DMS53 treated with DMSO at 0.1 percent for 48 hours (cell line): Measurements from ENCODE around the gene SCAMP1.
"Not testable (repeated sequence)": the region's sequence is repeated elsewhere in the genome, so short reads cannot be mapped to it uniquely, and the experiment has no call there.

Source experiments
- DNase-seq: peaks from one replicate; lab custom pipeline; 2025; ENCODE audit not compliant: unreplicated experiment; lab: John Stamatoyannopoulos, UW

Gene SCAMP1

DNA sequence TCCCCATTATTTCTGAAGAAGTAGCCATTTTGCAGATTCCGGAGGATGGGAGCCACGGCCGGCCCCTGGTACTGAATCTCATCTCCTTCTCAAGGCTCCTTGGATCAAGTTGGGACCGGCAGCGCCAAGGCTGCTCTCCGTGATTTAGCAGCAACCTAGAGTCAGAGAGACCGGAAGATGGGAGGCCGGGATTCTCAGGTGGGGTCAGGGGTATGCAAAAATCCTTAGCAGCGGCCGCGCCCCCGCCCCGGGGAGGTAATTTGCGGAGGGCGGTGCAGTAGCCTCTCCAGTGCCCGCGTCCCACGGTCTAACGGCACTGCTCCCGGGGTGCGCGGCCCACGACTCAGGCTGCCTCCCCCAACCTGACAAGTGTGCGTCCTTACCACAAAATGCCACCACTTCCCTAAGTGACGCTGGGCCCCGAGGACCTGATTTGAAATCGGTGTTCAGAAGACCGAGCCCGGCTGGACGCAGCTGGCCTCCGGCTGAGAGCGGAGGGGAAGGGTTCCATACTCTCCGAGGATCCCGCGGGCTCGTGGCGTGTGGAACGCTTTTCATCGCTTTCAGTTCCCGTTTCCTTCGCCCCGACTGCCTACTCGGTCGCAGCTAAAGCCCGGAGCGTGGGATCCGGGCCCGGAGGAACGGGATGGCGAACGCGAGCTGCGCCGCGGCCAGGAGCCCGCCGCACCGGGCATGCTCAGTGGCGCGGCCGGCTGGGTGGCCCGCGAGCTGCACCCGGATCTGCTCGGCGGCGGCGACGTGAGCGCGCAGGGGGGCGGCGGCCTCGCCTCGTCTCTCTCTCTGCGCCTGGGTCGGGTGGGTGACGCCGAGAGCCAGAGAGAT, at the start of gene SCAMP1:
TSS of gene SCAMP1 (plus strand) at position 787 of the 843 bp plus-strand sequence. CDS start at position 842, 55 bp downstream.
- DNase-seq = peak; percentile 86

DNA sequence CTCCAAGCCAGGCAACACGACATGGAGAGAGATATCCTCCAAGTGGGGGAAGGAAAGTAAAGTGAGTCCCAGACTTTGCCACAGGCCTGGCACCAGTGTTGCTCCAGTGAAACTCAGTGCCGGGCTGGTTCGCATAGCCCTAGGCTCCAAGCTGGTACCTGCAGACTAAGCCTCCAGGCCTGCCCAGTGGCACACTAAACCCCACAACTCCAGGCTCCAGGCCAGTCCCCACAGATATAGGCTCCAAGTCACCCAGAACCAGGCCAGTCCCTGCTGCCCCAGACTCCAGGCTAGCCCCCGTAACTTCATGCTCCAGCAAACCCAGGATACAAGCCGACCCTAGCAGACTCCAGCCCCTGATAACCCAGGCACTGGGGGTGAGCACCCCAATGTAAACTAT, 42.9 kb upstream of the SCAMP1 start:
- DNase-seq = no peak

GRCh38 chr5:78318337-78318736, 42.1 kb upstream of the SCAMP1 start:
- DNase-seq = no peak

DNA sequence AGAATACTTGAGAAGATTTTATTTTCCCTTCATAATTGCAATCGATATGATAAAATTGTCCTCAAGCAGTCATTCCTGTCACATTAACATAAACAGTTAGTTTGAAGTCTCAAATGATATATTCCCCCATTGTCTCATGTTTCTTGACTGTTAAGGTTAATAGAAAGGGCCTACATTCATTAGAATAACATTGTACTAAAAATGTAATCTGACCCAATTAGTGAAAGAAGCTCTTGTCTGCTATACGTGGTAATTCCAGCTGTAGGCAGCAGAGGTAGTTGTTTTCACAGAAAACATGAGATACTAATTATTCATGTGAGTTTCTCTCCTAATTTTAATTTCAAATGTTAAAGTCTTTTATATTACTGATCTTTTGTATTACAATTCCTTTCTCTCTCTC, 40.0 kb upstream of the SCAMP1 start:
- peak; percentile 3 for DNase-seq

GRCh38 chr5:78323241-78323640, 37.2 kb upstream of the SCAMP1 start:
- no peak for DNase-seq

GRCh38 chr5:78326930-78327329, 33.5 kb upstream of the SCAMP1 start:
- DNase-seq = no peak

DNA sequence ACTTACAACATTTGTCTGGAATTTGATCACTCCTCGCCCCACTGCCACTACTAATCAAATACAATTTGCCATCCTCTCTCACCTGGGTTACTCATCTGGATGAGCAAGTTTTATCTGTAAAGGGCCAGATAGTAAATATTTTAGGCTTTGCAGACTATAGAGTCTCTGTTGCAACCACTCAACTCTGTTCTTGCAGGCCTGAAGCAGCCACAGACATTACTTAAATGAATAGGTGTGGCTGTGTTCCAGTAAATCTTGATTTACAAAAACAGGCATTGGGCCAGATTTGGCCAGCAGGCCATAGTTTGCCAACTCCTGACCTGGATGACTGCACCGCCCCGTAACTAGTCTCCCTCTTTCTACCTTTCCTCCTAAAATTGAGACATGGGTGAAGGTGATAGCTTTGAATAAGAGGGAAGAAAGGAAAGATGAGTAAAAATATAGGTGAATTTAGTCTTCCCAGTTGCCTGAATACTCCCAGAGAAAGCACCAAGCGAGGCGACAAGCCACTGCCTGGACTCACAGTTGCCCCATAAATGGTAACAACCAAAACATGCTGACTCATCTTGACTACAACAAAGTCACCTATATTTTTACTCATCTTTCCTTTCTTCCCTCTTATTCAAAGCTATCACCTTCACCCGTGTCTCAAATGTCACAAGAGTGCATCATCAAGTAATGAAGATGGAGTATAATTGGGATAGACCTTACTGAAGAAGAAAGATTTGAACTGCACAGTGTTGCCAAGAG, 32.5 kb upstream of the SCAMP1 start:
- no peak for DNase-seq

DNA sequence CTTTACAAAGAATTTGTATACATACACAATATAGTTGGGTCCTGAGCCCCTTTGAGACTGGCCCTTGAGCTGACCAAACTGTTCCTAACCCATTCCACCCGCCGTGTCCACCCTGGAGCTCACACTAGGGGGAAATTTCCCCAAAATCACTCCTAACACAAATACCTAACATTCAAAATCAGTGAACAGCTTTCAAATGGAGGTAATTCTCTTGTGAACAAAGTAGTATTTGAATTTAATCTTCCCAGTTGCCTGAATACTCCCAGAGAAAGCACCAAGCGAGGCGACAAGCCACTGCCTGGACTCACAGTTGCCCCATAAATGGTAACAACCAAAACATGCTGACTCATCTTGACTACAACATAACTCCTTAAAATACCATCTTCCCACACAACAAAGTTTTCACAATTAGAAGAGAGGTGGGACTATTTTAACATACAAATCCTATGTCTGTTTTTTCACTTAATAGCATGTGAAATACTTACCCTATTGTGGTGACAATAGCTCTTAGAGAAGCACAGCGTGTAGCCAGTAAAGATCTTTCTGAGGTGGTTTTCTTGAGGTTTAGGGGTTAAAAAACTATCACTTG, 31.7 kb upstream of the SCAMP1 start:
- DNase-seq = no peak

GRCh38 chr5:78331523-78332080, 28.8 kb upstream of the SCAMP1 start:
- DNase-seq = no peak

GRCh38 chr5:78334811-78335210, 25.6 kb upstream of the SCAMP1 start:
- DNase-seq = no peak

GRCh38 chr5:78335976-78336375, 24.4 kb upstream of the SCAMP1 start:
- DNase-seq = no peak

DNA sequence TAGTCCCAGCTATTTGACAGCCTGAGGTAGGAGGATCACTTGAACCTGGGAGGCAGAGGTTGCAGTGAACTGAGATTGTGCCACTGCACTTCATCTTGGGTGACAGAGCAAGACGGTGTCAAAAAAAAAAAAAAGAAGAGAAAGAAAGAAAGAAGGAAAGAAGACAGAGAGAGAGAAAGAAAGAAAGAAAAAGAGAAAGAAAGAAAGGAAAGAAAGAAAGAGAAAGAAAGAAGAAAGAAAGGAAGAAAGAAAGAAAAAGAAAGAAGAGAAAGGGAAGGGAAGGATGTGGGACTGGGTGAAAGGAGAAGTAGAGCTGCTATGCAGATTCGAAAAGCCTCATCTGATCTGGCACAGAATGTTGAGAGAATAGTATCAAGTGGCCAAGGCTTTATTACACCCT, 23.7 kb upstream of the SCAMP1 start:
- DNase-seq = no peak

GRCh38 chr5:78339617-78340436, 20.6 kb upstream of the SCAMP1 start:
- peak; percentile 2 for DNase-seq

- DNase-seq = no peak
These were observed 19.0 kb upstream of the SCAMP1 start for GRCh38 chr5:78341440-78341839.

DNA sequence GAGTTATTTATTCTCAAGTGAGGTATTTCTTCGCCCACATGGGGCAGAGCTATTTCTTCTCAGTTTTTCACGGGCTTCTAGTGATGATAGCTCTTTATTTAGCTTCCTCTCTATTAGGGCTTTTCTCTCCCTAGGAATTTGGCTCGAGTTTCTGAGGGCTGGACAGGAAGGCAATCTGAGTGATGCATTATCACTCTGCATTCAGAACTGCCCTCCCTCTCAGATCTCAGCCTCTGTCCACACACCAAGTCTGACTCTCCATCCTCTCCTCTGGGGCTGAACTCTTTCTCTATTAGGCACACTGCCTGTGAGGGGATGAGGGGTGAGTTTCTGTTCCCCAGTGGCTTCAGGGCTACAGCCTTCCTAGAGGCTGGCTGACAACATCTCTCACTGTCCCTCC, 14.9 kb upstream of the SCAMP1 start:
- DNase-seq = no peak

DNA sequence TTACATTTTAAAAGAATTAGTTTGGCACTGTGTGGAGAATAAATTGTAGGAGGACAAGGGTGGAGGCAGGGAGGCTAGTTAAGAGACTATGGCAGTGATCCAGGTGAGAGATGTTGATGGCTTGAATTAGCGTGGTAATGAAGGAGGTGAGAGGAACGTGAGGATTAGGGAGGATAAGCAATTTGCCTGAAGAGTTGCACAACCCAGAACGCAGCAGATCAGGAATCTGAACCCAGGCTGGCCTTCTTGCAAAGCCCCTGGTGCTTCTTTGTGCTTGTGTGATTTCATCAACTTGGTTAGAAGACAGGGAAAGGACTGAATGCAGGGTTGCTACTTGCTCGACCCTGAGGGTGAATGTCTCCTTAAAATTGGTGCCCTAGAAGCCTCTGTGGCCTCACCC, 6.9 kb upstream of the SCAMP1 start:
- DNase-seq = no peak

DNA sequence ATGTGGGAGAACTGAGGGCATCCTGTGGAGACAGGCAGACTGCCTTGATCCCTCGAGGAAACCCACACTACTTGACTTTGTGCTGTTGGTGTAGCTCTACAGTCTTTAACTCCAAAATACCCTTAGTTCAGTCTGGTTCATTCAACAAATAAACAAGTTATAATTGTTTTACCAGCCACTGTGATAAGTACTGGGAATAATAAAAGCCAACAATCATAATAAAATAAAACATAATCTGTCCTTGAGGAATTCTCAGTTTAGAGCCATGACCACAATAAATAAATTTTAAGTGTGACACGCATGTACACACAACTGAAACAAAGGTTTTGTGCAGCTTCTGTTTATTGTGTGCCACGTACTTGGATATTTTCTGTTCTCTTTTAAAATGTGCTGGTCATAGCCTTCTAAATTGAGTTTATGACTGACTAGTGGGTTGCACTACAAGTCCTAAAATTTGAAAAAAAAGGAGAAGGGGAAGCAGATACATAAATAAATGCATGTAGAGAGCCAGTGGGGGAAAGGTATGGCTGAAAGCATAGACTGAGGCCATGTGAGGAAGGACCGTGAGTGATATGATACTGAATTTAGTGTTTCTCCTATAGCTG, 6.2 kb upstream of the SCAMP1 start:
- DNase-seq = no peak

- no peak for DNase-seq
These were observed 4.9 kb upstream of the SCAMP1 start for GRCh38 chr5:78355561-78355960.

DNA sequence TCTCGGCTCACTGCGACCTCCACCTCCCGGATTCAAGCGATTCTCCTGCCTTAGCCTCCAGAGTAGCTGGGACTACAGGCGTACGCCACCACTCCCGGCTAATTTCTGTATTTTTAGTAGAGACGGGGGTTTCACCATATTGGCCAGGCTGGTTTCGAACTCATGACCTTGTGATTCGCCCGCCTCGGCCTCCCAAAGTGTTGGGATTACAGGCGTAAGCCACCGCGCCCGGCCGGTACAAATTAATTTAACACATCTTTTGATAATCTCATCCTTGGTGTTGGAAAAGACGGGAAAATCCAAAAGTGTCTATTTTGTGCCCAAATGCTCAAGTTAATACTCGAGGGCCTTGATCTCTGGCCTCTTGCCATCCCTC, 974 bp upstream of the SCAMP1 start:
- not testable (repeated sequence) for DNase-seq

DNA sequence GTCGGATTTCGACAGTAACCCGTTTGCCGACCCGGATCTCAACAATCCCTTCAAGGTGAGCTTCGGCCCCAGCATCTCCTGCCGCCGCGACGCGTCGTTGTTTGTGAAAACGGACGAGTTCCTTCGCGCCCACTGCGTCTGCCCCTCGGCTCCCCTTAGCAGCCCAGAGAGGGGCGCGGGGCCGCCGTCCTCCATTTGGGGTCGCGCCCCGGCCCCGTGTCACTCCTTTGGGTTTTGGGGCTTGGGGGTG, 182 bp downstream of the SCAMP1 start:
- DNase-seq = no peak
